GM19099 (cell line): ENCODE results near the gene COA3.

Experiments used
- POLR2A ChIP-seq: IDR thresholded peaks from 3 replicates; pipeline ENCODE4 v1.6.1; 2011; ENCODE audit warnings: low read depth; ENCODE audit not compliant: insufficient read length; ENCODE audit errors: extremely low read depth

COA3 gene

GRCh38 chr17:42751628-42752027 lies 46.9 kb downstream of the COA3 start:
- TF ChIP-seq POLR2A = no peak

GRCh38 chr17:42750739-42751344 lies 47.7 kb downstream of the COA3 start:
- no peak for TF ChIP-seq POLR2A

GRCh38 chr17:42748908-42749798 lies 49.4 kb downstream of the COA3 start:
- no peak for TF ChIP-seq POLR2A

DNA sequence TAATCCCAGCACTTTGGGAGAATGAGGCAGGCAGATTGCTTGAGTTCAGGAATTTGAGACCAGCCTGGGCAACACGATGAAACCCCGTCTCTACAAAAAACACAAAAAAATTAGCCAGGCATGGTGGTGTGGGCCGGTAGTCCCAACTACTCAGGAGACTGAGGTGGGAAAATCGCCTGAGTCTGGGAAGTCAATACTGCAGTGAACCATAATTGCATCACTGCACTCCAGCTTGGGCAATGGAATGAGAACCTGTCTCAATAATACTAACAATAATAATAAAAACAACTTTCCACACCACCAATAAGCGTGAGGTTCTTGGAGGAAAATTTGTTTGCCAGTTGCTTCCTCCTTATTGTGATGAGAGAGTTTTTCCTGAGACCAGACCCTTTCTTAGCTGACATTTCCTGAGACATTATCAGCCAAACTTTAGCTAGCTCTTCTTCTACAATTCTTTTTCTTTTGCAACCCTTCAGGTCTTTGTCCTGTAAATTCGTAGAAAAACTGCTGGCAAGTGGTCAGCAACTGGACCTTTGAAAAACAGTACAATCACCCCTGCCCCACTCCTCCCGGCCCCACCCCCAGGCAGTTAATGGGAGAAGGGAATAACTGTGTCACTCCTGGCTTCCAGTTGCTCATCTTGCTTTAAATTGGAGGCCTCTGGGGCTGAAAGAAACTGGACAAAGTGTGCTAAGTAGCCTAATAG lies 50.1 kb downstream of the COA3 start:
- TF ChIP-seq POLR2A = no peak
